GM12878 (cell line): ENCODE data around the gene NUP214. TPM values are rescaled to one million over a fixed set of nuclear protein-coding genes. Genes with fewer than 3 reads are reported as not detected.

Source experiments
- ATAC-seq: fragments of 200-7000 bp; cut with Tn5 transposase; 3 replicates; pipeline ENCODE4 v1.9.1; 2020; ENCODE audit warnings: mild to moderate bottlenecking, moderate library complexity
- BruUV-seq: library from RNA; stranded (reverse); fragments of 400-500 nt; replicated peaks from 2 replicates; lab custom pipeline; 2021; lab: Mats Ljungman, UMichigan
- CTCF ChIA-PET: fragments of 300-600 bp; sonication (Branson Sonifier 250); formaldehyde crosslinking; extraction: SDS; loops from one replicate; lab custom pipeline; 2021; ENCODE audit warnings: inconsistent platforms; lab: Yijun Ruan, JAX
- POLR2A ChIA-PET: fragments of 350-600 bp; formaldehyde crosslinking; extraction: SDS; loops from one replicate; lab custom pipeline; 2021; ENCODE audit warnings: inconsistent platforms; lab: Charles Lee
- RAD21 ChIA-PET: fragments of 300-600 bp; sonication (Branson Sonifier 250); formaldehyde crosslinking; loops from one replicate; lab custom pipeline; 2023; ENCODE audit warnings: antibody characterized with exemption; ENCODE audit not compliant: unreplicated experiment; lab: Charles Lee
- SMC1A ChIA-PET: fragments of 300-600 bp; sonication (Branson Sonifier 250); formaldehyde crosslinking; loops from one replicate; lab custom pipeline; 2023; ENCODE audit not compliant: unreplicated experiment, uncharacterized antibody; lab: Charles Lee
- DNase-seq: peaks from one replicate; pipeline ENCODE4 v3.0.0-alpha.2; 2011; ENCODE audit warnings: low read depth, low spot score
- FAIRE-seq: peaks from 3 replicates; lab custom pipeline; 2011; peaks lifted over from hg19 to GRCh38; lab: Jason Lieb, UNC
- H2AFZ ChIP-seq: 2 replicates; pipeline ENCODE4 v1.6.0; 2011; ENCODE audit warnings: low read depth, low read length, control low read depth; ENCODE audit not compliant: control insufficient read depth
- H3K27ac ChIP-seq: 2 replicates; pipeline ENCODE4 v1.5.1; 2011; ENCODE audit warnings: control low read depth; ENCODE audit not compliant: control insufficient read depth, insufficient read depth
- H3K27me3 ChIP-seq, 2 experiments: replicated peaks in 1 of 2; 2 replicates each; pipeline versions ENCODE4 v1.6.0 to v1.6.1; 2011; ENCODE audit warnings: low read length in 1 of 2; ENCODE audit not compliant: control insufficient read depth in 2 of 2, insufficient read depth in 2 of 2
- H3K36me3 ChIP-seq, 2 experiments: 2 replicates each; pipeline ENCODE4 v1.5.1; 2011; ENCODE audit warnings: low read length in 1 of 2; ENCODE audit not compliant: control insufficient read depth in 2 of 2, insufficient read depth in 2 of 2
- H3K4me1 ChIP-seq: 2 replicates; pipeline ENCODE4 v1.6.1; 2011; ENCODE audit warnings: mild to moderate bottlenecking, low read length, moderate library complexity, mixed read lengths; ENCODE audit not compliant: control insufficient read depth, insufficient read depth
- H3K4me2 ChIP-seq: 2 replicates; pipeline ENCODE4 v1.6.0; 2011; ENCODE audit warnings: control low read depth; ENCODE audit not compliant: control insufficient read depth, insufficient read depth
- H3K4me3 ChIP-seq: fragments of 200-600 bp; sonication (generic); 2 replicates; pipeline ENCODE4 v1.5.1; 2016
- H3K79me2 ChIP-seq: 2 replicates; pipeline ENCODE4 v1.6.0; 2011; ENCODE audit warnings: low read length; ENCODE audit not compliant: control insufficient read depth, insufficient read depth
- H3K9ac ChIP-seq: 2 replicates; pipeline ENCODE4 v1.8.0; 2011; ENCODE audit warnings: low read length, control low read depth, mixed read lengths; ENCODE audit not compliant: control insufficient read depth, insufficient read depth
- H3K9me3 ChIP-seq: replicated peaks from 3 replicates; pipeline ENCODE4 v1.5.1; 2011; ENCODE audit warnings: mild to moderate bottlenecking, low read length; ENCODE audit not compliant: control insufficient read depth, insufficient read depth
- H4K20me1 ChIP-seq: 2 replicates; pipeline ENCODE4 v1.6.0; 2011; ENCODE audit not compliant: control insufficient read depth, insufficient read depth
- CBX3 ChIP-seq: fragments of 200-600 bp; sonication (generic); IDR thresholded peaks from 2 replicates; pipeline ENCODE4 v1.6.1; 2016; ENCODE audit warnings: low read depth, borderline replicate concordance
- CEBPB ChIP-seq, 2 experiments: fragments of 150-350 bp in 1 of 2; IDR thresholded peaks; 2 replicates each; pipeline ENCODE4 v1.6.1; 2012 to 2014; ENCODE audit warnings: low read depth in 2 of 2, low read length in 2 of 2, borderline replicate concordance in 1 of 2, inconsistent platforms in 1 of 2
- E2F8 ChIP-seq: fragments of 450-650 bp; IDR thresholded peaks from 2 replicates; pipeline ENCODE4 v1.6.1; 2018; ENCODE audit warnings: mild to moderate bottlenecking, low read depth, moderate library complexity; ENCODE audit not compliant: partially characterized antibody
- FOS ChIP-seq: IDR thresholded peaks from 3 replicates; pipeline ENCODE4 v1.6.1; 2011; ENCODE audit warnings: borderline replicate concordance; ENCODE audit not compliant: insufficient read length; ENCODE audit errors: extremely low read depth
- MEF2B ChIP-seq: fragments of 450-650 bp; IDR thresholded peaks from 2 replicates; pipeline ENCODE4 v1.6.1; 2018; ENCODE audit warnings: mild to moderate bottlenecking, moderate library complexity; ENCODE audit not compliant: partially characterized antibody, poor library complexity, severe bottlenecking
- MYC ChIP-seq: IDR thresholded peaks from 2 replicates; pipeline ENCODE4 v1.6.1; 2011; ENCODE audit warnings: mild to moderate bottlenecking, low read length, moderate library complexity, inconsistent platforms; ENCODE audit not compliant: insufficient read depth, insufficient replicate concordance, insufficient read length, severe bottlenecking
- NKRF ChIP-seq: fragments of 450-650 bp; conservative IDR thresholded peaks from 2 replicates; pipeline ENCODE4 v1.6.1; 2017; ENCODE audit warnings: mild to moderate bottlenecking, moderate library complexity
- NR2C1 ChIP-seq: fragments of 450-650 bp; IDR thresholded peaks from 2 replicates; pipeline ENCODE4 v1.6.1; 2017; ENCODE audit warnings: antibody characterized with exemption, mild to moderate bottlenecking, moderate library complexity
- POU2F2 ChIP-seq: IDR thresholded peaks from 3 replicates; pipeline ENCODE4 v1.6.1; 2011; ENCODE audit warnings: low read depth, mild to moderate bottlenecking, low read length, borderline replicate concordance
- RAD51 ChIP-seq: fragments of 450-650 bp; IDR thresholded peaks from 2 replicates; pipeline ENCODE4 v1.6.1; 2016; ENCODE audit warnings: moderate library complexity, mild to moderate bottlenecking, inconsistent platforms
- REST ChIP-seq: IDR thresholded peaks from 2 replicates; pipeline ENCODE4 v1.6.1; 2012; ENCODE audit warnings: mild to moderate bottlenecking, low read depth, low read length
- SPI1 ChIP-seq: IDR thresholded peaks from 2 replicates; pipeline ENCODE4 v1.6.1; 2011; ENCODE audit warnings: low read depth, mild to moderate bottlenecking, low read length, moderate library complexity, borderline replicate concordance; ENCODE audit not compliant: insufficient read depth
- TAF1 ChIP-seq: IDR thresholded peaks from 2 replicates; pipeline ENCODE4 v1.6.1; 2011; ENCODE audit warnings: mild to moderate bottlenecking, low read depth, low read length, borderline replicate concordance
- TCF3 ChIP-seq: IDR thresholded peaks from 2 replicates; pipeline ENCODE4 v1.6.1; 2012; ENCODE audit warnings: low read depth, mild to moderate bottlenecking, low read length, borderline replicate concordance; ENCODE audit not compliant: insufficient read depth
- ZNF274 ChIP-seq: IDR thresholded peaks from one replicate; pipeline ENCODE4 v1.8.0; 2011; ENCODE audit not compliant: insufficient read length, insufficient read depth
- WGBS: methylation state at CpG from one replicate; pipeline ENCODE4 v1.1.6; 2016; ENCODE audit warnings: low lambda C conversion rate; ENCODE audit not compliant: insufficient replicate concordance, insufficient coverage; ENCODE audit errors: missing lambda C conversion rate; 5-methylcytosine and 5-hydroxymethylcytosine counted together
- in situ Hi-C: fragments of 300-500 bp; cut with MboI; formaldehyde crosslinking; loops from 9 replicates; pipeline ENCODE4 v1.14.3; 2018; ENCODE audit warnings: mixed read lengths
- intact Hi-C: fragments of 100-400 bp; cut with micrococcal nuclease; formaldehyde crosslinking; loops from one replicate; pipeline ENCODE4 v1.14.2; 2022; ENCODE audit not compliant: unreplicated experiment
- polyA plus RNA-seq, 11 experiments: library from polyadenylated mRNA; depleted of rRNA in 4 of 11; unstranded in 6 of 11; stranded (reverse) in 5 of 11; fragments of >200 nt; fragmentation: Nextera tagmentation in 4 of 11; fragmentation: Illumina TruSeq in 1 of 11; extraction: Ambion mirVana in 4 of 11; extraction: Trizol in 1 of 11; gene quantifications; 1 replicate in 1 of 11; 2 replicates in 10 of 11; pipeline versions ENCODE4 v1.2.1 to v1.2.3, GENCODE V29; 2011 to 2016; ENCODE audit warnings: inconsistent platforms in 2 of 11, missing spikeins in 2 of 11, low read depth in 1 of 11
- total RNA-seq, 4 experiments: library from RNA; depleted of rRNA in 3 of 4; stranded (reverse); fragments of >200 nt in 3 of 4; fragmentation: Illumina TruSeq in 1 of 4; extraction: Trizol in 1 of 4; gene quantifications; 2 replicates each; pipeline versions ENCODE4 v1.2.1 to v1.2.3, GENCODE V29; 2013 to 2021

Gene NUP214
- total and polyA plus RNA-seq, 10 of the 15 experiments (the other 5 are each of a cell fraction or from before 2014, with no cell fraction given) = 11.7 to 53.8 (median 17.6) TPM

GRCh38 chr9:131214876-131215275, 89.5 kb downstream of the NUP214 start:
- no peak for DNase-seq
- no peaks in the 10 kb centered on the region for H4K20me1 ChIP-seq
- 85% methylated on average over 4 of the region's 4 CpGs for WGBS
- no peak overlapping the region for H3K4me3 ChIP-seq
- SMC1A ChIA-PET = interaction anchor here (1.1 to 2.7 kb wide), 4 partner anchors 10 to 21 kb away, joined by 3 to 12 read pairs (median 3); no protein-coding TSS in a partner anchor
- no peak for FAIRE-seq
- CTCF ChIA-PET = interaction anchor here (0.6 to 1.6 kb wide), 4 partner anchors 8 to 233 kb away, joined by 3 to 6 read pairs (median 4); no protein-coding TSS in a partner anchor
- no peak overlapping the region for H3K9ac ChIP-seq
- no peak overlapping the region for H2AFZ ChIP-seq
- no peak overlapping the region for H3K27ac ChIP-seq
- in situ Hi-C loops (no loop called here), intact Hi-C loops (no loop called here)
- H3K4me1 ChIP-seq = no peaks in the 10 kb centered on the region
- H3K36me3 ChIP-seq = peaks cover 3 to 11% of the 10 kb centered on the region in 2 experiments; a peak in 2 of 4 replicates
- no peaks in the 10 kb centered on the region for H3K79me2 ChIP-seq
- BruUV-seq = no TSS peak
- ATAC-seq = no peak
- no peaks in the 10 kb centered on the region for H3K27me3 ChIP-seq
- POLR2A ChIA-PET = no interaction called here
- H3K9me3 ChIP-seq = peaks cover 3% of the 10 kb centered on the region; the same call in 1 of the 3 replicates
- RAD21 ChIA-PET = interaction anchor here (1.5 kb wide), 1 partner anchor 121 kb away, joined by 4 read pairs; no protein-coding TSS in a partner anchor
- H3K4me2 ChIP-seq = no peak overlapping the region
- TF ChIP-seq MYC (no peak), POU2F2 (no peak), CEBPB (IDR thresholded peaks at IDR 0.05; ENCODE audit: borderline replicate concordance in 1 of 2, low read depth in 2 of 2, low read length in 2 of 2) (no peak), FOS (no peak), SPI1 (no peak), CBX3 (no peak), REST (no peak), TAF1 (no peak), E2F8 (no peak), TCF3 (no peak), ZNF274 (no peak), MEF2B (no peak), RAD51 (no peak), NR2C1 (no peak), NKRF (no peak)
